Spleen (tissue), 11 donors: ENCODE results near the gene SGPL1. TPM values are rescaled to one million over a fixed set of nuclear protein-coding genes. Genes with fewer than 3 reads are reported as not detected.
A peak's percentile ranks its signal among the peaks of the same experiment; 100 is the strongest.

ENCODE experiments used
- DNase-seq: peaks from one replicate; pipeline ENCODE4 v3.0.0-alpha.2; 2020
- H3K27ac ChIP-seq, 8 donors: fragments of 200-600 bp; sonication (generic) in 7 of 8; 1 replicate in 4 of 8; 2 replicates in 4 of 8; pipeline versions ENCODE4 v1.5.0 to v1.8.0; 2016 to 2021; ENCODE audit warnings: inconsistent platforms in 4 of 8, mild to moderate bottlenecking in 4 of 8, moderate library complexity in 1 of 8
- H3K27me3 ChIP-seq, 7 donors: fragments of 200-600 bp; sonication (generic) in 6 of 7; replicated peaks in 1 of 7; 1 replicate in 4 of 7; 2 replicates in 3 of 7; pipeline versions ENCODE4 v1.5.0 to v1.8.0; 2016 to 2021; ENCODE audit warnings: inconsistent platforms in 3 of 7, mild to moderate bottlenecking in 1 of 7
- H3K36me3 ChIP-seq, 6 donors: fragments of 200-600 bp; sonication (generic) in 5 of 6; 1 replicate in 4 of 6; 2 replicates in 2 of 6; pipeline versions ENCODE4 v1.5.0 to v1.8.0; 2016 to 2021; ENCODE audit warnings: inconsistent platforms in 2 of 6
- H3K4me1 ChIP-seq, 6 donors: fragments of 200-600 bp; sonication (generic) in 5 of 6; 1 replicate in 3 of 6; 2 replicates in 3 of 6; pipeline versions ENCODE4 v1.5.0 to v1.8.0; 2016 to 2021; ENCODE audit warnings: inconsistent platforms in 3 of 6
- H3K4me3 ChIP-seq, 8 donors: fragments of 200-600 bp; sonication (generic) in 7 of 8; 1 replicate in 4 of 8; 2 replicates in 4 of 8; pipeline versions ENCODE4 v1.5.0 to v1.8.0; 2016 to 2021; ENCODE audit warnings: inconsistent platforms in 4 of 8, mild to moderate bottlenecking in 4 of 8, moderate library complexity in 2 of 8
- H3K9me3 ChIP-seq, 8 donors: fragments of 200-600 bp; sonication (generic) in 7 of 8; 1 replicate in 4 of 8; 2 replicates in 4 of 8; pipeline versions ENCODE4 v1.5.0 to v1.8.0; 2016 to 2021; ENCODE audit warnings: inconsistent platforms in 4 of 8
- POLR2A ChIP-seq, 3 donors: fragments of 450-650 bp; IDR thresholded peaks; one replicate each; pipeline ENCODE4 v1.5.1; 2017; ENCODE audit warnings: antibody characterized with exemption in 3 of 3, mild to moderate bottlenecking in 1 of 3
- POLR2AphosphoS5 ChIP-seq, 3 donors: sonication (generic); formaldehyde crosslinking; IDR thresholded peaks; one replicate each; pipeline ENCODE4 v1.5.1; 2017; ENCODE audit warnings: antibody characterized with exemption in 3 of 3
- WGBS, 5 donors: extraction: QIAGEN DNeasy Blood & Tissue Kit in 3 of 5; methylation state at CpG; one replicate each; pipeline versions ENCODE4 v1.1.5 to v1.1.7; 2013 to 2018; 5-methylcytosine and 5-hydroxymethylcytosine counted together
- intact Hi-C: fragments of 100-400 bp; cut with DNase I; formaldehyde crosslinking; loops from one replicate; pipeline ENCODE4 v1.15.0; 2023; ENCODE audit warnings: low total_unique reads
- polyA plus RNA-seq, 3 donors: library from polyadenylated mRNA; stranded (reverse); fragments of 200-250 nt; gene quantifications; one replicate each; pipeline ENCODE4 v1.2.1, GENCODE V29; 2013
- total RNA-seq, 7 donors: library from RNA; depleted of rRNA in 3 of 7; stranded (reverse); fragments of >200 nt in 3 of 7; fragmentation: NEBNext Ultra II Directional in 4 of 7; extraction: Animal tissue kit (Norgen Biotek cat#: 25700) in 4 of 7; gene quantifications; one replicate each; pipeline versions ENCODE4 v1.1.0 to v1.2.1, GENCODE V29; 2016 to 2021
- TF ChIP-seq, protein P1 (sequence below), 11 experiments: fragments of 200-600 bp in 7 of 11; fragments of 450-650 bp in 4 of 11; sonication (generic) in 4 of 11; IDR thresholded peaks in 8 of 11; conservative IDR thresholded peaks in 3 of 11; 1 replicate in 7 of 11; 2 replicates in 4 of 11; pipeline versions ENCODE4 v1.4.0 to v1.8.0; 2016 to 2021; ENCODE audit warnings: antibody characterized with exemption in 11 of 11, inconsistent platforms in 4 of 11, mild to moderate bottlenecking in 1 of 11
- donor health status: healthy with polysubstance abuse.
- donor health status: DM: no; HTN: no; CAD: no; lungs with moderate emphysema.
- donor health status: DM: no; HTN: no; CAD: no.
- donor health status: Bipolar disorder and iron deficiency.
- donor health status: healthy.
- donor health status: DM: no; HTN: no; CAD: no.
- donor health status: DM: yes; HTN: yes; CAD: no.

Gene SGPL1
- total and polyA plus RNA-seq, 10 donors = 6.8 to 75.1 (median 60.7) TPM

DNA sequence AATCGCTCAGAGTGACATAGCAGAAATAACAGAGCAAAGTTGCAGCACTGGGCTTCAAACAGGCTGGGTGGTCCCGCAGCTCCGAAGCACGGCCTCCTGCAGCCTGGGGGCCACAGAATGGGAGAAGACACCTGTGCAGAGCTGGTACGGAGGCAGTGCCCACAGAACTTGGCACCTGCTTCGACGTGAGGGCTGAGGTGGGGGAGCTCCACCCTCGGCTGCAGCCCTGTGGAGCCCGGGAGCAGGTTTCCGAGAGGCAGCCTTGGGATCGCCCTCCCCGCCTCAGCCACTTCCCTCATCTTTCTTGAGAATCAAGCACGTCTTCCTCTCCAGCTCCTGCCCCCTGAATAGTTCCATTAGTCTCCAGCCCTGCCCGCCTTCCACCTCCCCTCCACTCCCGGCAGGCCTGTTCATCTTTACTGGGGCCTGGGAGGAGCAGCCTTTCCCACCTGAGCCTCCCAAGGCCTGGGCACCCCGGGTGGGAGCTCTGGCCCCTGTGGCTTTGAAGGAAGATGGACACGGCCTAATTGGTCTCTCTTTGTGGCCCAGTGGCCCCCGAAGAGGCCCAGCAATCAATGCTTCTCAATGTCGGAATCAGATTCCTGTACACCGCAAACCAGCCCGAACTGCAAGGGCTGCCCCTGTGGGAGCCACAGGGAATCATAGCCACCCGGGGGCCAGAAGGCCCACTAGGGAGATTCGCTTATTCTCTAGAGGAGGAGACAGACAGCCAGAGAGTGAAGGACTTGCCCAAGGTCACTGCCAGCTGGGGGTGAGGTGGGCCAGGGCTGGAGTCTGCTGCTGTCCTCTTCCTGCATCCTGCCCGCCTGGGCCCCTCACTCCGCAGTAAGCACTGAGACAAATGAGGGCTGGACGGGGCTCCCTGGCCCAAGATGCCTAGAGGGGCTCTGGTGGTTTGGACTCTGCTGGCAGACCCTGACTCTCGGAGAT, 89.6 kb downstream of the SGPL1 start:
- H3K9me3 ChIP-seq = no peaks in the 10 kb centered on the region
- H3K27ac ChIP-seq = no peak overlapping the region
- no peaks in the 10 kb centered on the region for H3K36me3 ChIP-seq
- DNase-seq = peak; percentile 74
- 78 to 87% (median 80%) methylated on average over 23 to 27 of the region's 27 CpGs for WGBS, 5 donors
- H3K4me1 ChIP-seq = peaks cover 0 to 8% (median 2%) of the 10 kb centered on the region in 6 donors
- H3K27me3 ChIP-seq = peaks cover 0 to 27% (median 0%) of the 10 kb centered on the region in 7 donors
- intact Hi-C loops = no loop called here
- H3K4me3 ChIP-seq = no peak overlapping the region
- TF ChIP-seq POLR2A (IDR thresholded peaks at IDR 0.05) (no peak), POLR2AphosphoS5 (IDR thresholded peaks at IDR 0.05) (no peak)
- TF ChIP-seq, protein P1, sequence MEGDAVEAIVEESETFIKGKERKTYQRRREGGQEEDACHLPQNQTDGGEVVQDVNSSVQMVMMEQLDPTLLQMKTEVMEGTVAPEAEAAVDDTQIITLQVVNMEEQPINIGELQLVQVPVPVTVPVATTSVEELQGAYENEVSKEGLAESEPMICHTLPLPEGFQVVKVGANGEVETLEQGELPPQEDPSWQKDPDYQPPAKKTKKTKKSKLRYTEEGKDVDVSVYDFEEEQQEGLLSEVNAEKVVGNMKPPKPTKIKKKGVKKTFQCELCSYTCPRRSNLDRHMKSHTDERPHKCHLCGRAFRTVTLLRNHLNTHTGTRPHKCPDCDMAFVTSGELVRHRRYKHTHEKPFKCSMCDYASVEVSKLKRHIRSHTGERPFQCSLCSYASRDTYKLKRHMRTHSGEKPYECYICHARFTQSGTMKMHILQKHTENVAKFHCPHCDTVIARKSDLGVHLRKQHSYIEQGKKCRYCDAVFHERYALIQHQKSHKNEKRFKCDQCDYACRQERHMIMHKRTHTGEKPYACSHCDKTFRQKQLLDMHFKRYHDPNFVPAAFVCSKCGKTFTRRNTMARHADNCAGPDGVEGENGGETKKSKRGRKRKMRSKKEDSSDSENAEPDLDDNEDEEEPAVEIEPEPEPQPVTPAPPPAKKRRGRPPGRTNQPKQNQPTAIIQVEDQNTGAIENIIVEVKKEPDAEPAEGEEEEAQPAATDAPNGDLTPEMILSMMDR (IDR thresholded peaks at IDR 0.05 in 8 of 11, conservative IDR thresholded peaks at IDR 0.05 in 3 of 11) = no peak

DNA sequence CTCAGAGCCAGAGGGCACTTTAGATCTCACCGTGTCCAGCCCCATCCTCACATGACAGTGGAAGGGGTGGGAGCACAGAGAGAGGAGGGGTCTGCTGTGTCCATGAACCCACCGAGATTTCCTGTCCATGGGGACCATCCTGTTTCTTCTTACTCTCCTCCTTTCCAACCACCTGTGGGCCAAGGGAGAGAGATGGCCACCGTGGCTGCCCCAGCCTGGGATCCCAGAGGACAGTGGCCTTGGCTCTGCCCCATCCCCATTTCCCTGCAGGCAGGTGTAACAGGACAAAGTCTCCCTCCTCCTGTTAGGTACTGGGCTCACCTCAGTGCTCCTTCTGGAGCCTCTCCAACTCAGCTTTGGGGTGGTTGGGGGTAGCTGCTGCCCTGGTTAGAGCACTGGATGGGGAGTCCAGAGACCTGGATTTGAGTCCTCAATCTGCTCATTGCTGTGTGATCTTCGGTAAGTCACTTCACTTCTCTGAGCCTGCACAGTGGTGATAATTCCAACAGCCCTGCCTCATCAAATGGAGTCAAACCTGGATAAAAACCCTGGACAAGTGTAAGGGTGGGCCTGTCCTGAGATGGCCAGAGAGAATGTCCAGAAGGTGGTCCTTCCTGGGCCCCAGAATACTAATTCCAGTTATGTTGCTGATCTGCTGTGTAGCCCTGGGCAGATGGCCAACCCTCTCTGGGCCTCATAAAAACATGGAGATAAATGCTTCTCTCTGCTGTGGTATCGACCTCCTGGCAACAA, 90.5 kb downstream of the SGPL1 start:
- DNase-seq = peak; percentile 49

DNA sequence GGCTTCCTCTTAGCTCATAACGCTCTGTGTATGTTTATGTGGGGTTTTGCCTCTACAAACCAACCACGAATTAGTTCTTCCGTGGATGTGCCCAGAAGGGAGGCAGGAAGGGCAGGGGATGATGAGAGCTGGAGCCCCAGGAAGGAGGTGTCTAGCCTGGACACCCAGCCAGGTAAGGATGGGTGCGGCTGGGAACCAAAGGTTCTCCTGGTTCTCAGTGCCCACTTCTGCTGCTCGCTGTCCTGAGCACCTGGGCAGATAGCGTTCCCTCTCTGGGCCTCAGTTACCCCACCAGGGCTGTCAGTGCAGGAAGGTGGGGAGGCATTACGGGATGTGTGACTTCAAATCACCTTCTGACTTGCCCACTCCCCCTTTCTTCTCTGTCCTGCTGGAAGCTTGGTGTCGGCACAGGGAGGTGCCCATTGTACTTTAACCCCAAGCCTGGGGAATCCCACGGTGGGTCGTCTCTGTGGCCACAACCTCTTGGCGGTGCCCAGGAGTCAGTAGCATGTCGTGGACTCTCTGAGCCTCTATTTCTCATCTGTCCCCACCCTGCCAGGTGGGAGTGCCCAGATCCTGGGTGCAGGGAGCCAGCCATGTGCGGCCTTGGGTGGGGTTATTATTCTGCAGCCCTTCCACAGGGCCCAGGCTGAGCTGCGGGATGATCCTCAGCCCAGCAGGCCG, 91.3 kb downstream of the SGPL1 start:
- TF ChIP-seq, protein P1 (IDR thresholded peaks at IDR 0.05 in 8 of 11, conservative IDR thresholded peaks at IDR 0.05 in 3 of 11) = no peak
- TF ChIP-seq POLR2A (IDR thresholded peaks at IDR 0.05) (no peak), POLR2AphosphoS5 (IDR thresholded peaks at IDR 0.05) (no peak)
- intact Hi-C loops = no loop called here
- no peaks in the 10 kb centered on the region for H3K9me3 ChIP-seq
- no peak overlapping the region for H3K4me3 ChIP-seq
- H3K36me3 ChIP-seq = no peaks in the 10 kb centered on the region
- H3K4me1 ChIP-seq = peaks cover 0 to 8% (median 2%) of the 10 kb centered on the region in 6 donors
- peak; percentile 58 for DNase-seq
- H3K27me3 ChIP-seq = peaks cover 0 to 22% (median 0%) of the 10 kb centered on the region in 7 donors
- 78 to 86% (median 84%) methylated on average over 14 to 15 of the region's 15 CpGs for WGBS, 5 donors
- no peak overlapping the region for H3K27ac ChIP-seq

More for the DNA sequence above, 90.5 kb downstream of the SGPL1 start:
- Histone ChIP-seq H3K27ac (no peak overlapping the region), H3K27me3 (peaks cover 0 to 27% (median 0%) of the 10 kb centered on the region in 7 donors), H3K9me3 (no peaks in the 10 kb centered on the region), H3K4me1 (peaks cover 0 to 8% (median 2%) of the 10 kb centered on the region in 6 donors), H3K36me3 (no peaks in the 10 kb centered on the region), H3K4me3 (no peak overlapping the region)
- 58 to 84% (median 68%) methylated on average over 5 of the region's 5 CpGs for WGBS, 5 donors
- TF ChIP-seq POLR2A (IDR thresholded peaks at IDR 0.05) = no peak
- no peak for TF ChIP-seq POLR2AphosphoS5 (IDR thresholded peaks at IDR 0.05)
- TF ChIP-seq, protein P1 (IDR thresholded peaks at IDR 0.05 in 8 of 11, conservative IDR thresholded peaks at IDR 0.05 in 3 of 11) = no peak
- intact Hi-C loops = no loop called here
